GM18951 (cell line): Measurements from ENCODE around the gene MRPS24.

Experiments used
- POLR2A ChIP-seq: IDR thresholded peaks from 4 replicates; pipeline ENCODE4 v1.6.1; 2011; ENCODE audit warnings: mild to moderate bottlenecking; ENCODE audit not compliant: insufficient read length, insufficient read depth; ENCODE audit errors: extremely low read depth
- in situ Hi-C: fragments of 300-500 bp; cut with MboI; formaldehyde crosslinking; loops from one replicate; pipeline ENCODE4 v1.12.0; 2022; ENCODE audit warnings: low sequenced_read_pairs, mixed read lengths, inconsistent platforms; ENCODE audit not compliant: unreplicated experiment

Gene MRPS24

DNA sequence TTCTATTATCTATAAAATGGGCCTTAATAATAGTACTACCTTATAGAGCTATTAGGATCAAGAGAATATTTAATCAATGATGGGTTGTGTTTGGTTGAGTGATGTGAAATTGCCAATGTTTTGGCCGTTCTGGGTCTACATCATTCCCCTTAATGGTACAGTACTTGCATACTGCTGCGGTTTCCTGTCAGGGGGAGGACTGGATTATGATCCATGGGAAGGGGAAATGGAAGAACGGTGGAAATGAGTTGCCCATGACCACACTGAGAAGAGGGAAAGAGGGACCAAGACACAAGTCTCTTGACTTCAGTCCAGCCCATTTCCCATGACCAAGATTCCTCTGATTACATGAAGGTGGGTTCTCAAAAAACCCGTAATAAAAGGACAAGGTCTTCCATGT, 999 bp upstream of the MRPS24 start:
- in situ Hi-C loops = no loop called here
- no peak for TF ChIP-seq POLR2A

DNA sequence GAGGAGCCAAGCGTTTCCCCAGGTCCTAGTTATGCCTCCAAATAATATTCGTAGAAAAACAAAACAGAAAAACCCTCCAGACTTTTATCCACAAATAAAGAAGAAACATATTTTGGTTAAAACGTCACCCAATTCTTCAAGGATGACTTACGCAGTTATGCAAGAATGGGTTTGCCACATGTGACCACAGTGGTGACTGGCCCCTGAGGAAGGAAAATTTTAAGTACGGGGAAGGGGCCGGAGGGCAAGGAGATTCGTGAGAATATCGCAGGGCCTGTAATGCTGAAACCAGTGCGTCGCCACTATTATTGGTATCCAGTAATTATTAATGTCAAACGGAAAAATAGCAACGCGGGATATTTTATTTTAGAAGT, 537 bp upstream of the MRPS24 start:
- no peak for TF ChIP-seq POLR2A
- in situ Hi-C loops = no loop called here

DNA sequence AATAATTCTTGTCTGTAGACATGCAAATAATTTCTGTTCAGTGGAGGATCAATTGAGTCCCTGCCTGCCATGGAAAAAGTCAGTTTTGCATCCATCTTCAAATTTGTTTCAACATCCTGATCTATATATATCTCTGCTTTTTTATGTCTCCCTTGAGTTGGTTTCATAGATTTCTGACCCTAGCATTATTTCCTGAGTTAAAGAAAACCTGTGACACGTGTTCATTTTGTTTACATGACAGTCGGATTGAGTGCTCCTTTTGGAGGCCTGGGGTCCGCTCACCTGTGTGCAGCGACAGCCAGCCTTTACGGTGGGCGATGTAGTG, 674 bp downstream of the MRPS24 start:
- TF ChIP-seq POLR2A = no peak
- in situ Hi-C loops = no loop called here

- no peak for TF ChIP-seq POLR2A
- in situ Hi-C loops = no loop called here
Measured at GRCh38 chr7:43868181-43868580, 1.1 kb downstream of the MRPS24 start.

DNA sequence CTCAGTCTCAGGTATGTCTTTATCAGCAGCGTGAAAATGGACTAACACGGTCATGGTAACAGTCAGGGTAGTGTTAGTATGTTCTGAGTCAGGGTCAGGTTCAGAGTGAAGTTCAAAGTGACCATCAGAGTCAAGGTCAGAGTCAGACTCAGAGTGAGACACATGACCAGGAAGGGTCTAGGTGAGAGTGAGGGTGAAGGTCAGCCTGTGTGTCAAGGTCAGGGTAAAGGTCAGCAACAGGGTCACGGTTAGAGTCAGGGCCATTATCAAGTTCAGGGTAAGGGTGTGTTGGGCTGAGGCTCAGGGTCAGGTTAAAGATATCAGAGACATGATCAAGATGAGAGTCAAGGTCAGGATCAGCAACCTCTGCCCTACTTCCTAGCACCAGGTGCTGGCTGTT, 4.0 kb downstream of the MRPS24 start:
- no peak for TF ChIP-seq POLR2A
- in situ Hi-C loops = no loop called here

DNA sequence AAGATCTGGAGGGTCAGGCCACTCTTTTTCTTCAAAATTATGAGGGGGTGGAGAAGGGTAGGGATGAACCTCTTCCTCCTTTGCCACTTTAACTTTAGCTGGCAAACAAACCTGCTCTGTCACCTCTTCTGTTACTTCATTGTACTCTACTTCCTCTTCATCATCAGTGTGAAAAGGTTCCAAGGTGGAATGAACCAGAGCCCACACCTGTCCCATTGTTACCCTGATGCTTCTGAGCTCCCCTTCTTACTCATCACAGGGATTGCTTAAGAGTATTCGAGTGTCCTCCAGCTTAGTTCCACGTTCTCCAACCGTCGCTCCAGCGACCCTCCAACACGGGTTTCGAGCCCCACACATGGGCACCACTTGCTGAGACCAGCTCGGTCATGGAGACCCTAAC, 5.2 kb downstream of the MRPS24 start:
- TF ChIP-seq POLR2A = no peak
- in situ Hi-C loops = no loop called here

GRCh38 chr7:43856996-43857395, 12.3 kb downstream of the MRPS24 start:
- TF ChIP-seq POLR2A = no peak
- in situ Hi-C loops = no loop called here

- no peak for TF ChIP-seq POLR2A
- in situ Hi-C loops = no loop called here
Measured at GRCh38 chr7:43856316-43856715, 13.0 kb downstream of the MRPS24 start.

DNA sequence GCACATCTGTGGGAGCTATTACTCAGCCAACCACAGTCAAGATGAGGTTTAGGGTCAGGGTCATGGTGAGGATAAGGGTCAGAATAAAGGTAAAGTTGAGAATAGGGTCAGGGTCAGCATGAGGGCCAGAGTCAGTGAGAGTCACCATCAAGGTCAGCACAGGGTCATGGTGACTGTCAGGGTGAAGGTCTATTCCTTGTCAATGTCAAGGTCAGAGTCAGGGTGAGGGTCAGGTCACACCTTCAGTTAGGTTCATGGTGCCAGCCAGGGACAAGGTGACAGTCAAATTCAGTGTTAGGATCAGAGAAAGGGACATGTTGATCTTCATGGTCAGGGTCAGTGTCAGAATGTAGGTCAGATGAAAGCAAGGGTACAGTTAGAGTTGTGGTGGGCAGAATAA, 14.1 kb downstream of the MRPS24 start:
- in situ Hi-C loops = no loop called here
- no peak for TF ChIP-seq POLR2A

DNA sequence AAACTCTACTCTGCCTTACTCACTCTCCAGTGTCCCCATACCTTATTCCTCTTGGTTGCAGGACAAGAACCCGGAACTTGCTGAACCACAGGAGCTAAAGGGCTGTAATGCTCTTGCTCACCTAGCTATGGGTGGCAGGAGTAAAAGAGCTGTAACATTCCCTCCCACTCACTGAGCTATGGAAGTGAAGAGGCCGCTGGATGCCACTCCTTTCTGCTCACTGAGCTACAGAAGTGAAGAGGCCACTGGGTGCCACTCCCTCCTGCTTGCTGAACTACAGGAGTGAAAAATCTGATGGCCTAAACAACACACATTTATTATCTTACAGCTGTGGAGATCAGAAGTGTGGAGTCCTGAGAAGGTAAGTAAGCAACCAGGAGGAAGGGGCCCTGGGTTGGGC, 17.5 kb downstream of the MRPS24 start:
- no peak for TF ChIP-seq POLR2A
- in situ Hi-C loops = no loop called here

DNA sequence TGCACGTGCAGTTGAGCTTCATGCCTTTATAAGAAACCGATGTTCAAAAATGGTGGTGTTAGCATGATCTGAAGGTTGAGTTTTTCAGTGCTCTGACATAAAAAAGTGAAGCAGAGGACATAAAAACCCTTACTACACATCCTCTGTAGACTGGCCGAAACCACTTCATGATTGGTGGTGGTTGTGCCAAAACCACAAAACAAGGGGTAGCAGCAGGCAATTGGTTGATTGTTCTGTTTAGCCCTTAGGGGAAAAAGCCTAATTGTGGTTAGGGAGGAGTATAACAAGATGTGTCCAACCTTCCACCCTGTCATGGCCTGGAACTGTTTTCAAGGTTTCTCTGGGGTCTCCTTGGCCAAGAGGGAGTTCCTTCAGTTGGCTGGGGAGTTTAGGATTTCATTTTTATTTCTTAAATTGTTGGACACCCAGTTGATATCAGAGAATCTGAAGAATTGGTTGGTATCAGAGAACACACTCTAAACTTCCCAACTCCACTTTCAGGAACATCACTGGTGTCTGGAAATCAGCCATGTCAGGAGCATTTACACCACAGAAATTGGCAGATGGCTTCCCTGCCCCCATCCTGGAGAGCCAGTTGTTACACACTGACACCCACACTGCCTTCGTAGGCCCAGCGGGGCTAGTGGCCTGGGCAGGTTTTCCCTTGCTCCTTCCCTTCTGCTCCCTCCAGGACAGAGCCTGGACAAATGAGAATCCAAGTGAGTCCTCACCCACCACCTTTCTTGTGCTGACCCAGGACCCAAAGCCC, 18.8 kb downstream of the MRPS24 start:
- in situ Hi-C loops = no loop called here
- TF ChIP-seq POLR2A = no peak

GRCh38 chr7:43849047-43849446, 20.3 kb downstream of the MRPS24 start:
- in situ Hi-C loops = loop anchor here (25.0 kb wide), 2 partner anchors 562 to 912 kb away; partner anchors contain the start of genes MRPL32 and PSMA2
- TF ChIP-seq POLR2A = no peak

- TF ChIP-seq POLR2A = no peak
- in situ Hi-C loops = loop anchor here (25.0 kb wide), 2 partner anchors 560 to 910 kb away; partner anchors contain the start of genes MRPL32 and PSMA2
Measured at GRCh38 chr7:43847496-43847895, 21.8 kb downstream of the MRPS24 start.

- TF ChIP-seq POLR2A = no peak
- in situ Hi-C loops = loop anchor here (25.0 kb wide), 2 partner anchors 557 to 907 kb away; partner anchors contain the start of genes MRPL32 and PSMA2
Measured at GRCh38 chr7:43844662-43845061, 24.7 kb downstream of the MRPS24 start.
